ENCODE data around the gene RNF7.

DNA sequence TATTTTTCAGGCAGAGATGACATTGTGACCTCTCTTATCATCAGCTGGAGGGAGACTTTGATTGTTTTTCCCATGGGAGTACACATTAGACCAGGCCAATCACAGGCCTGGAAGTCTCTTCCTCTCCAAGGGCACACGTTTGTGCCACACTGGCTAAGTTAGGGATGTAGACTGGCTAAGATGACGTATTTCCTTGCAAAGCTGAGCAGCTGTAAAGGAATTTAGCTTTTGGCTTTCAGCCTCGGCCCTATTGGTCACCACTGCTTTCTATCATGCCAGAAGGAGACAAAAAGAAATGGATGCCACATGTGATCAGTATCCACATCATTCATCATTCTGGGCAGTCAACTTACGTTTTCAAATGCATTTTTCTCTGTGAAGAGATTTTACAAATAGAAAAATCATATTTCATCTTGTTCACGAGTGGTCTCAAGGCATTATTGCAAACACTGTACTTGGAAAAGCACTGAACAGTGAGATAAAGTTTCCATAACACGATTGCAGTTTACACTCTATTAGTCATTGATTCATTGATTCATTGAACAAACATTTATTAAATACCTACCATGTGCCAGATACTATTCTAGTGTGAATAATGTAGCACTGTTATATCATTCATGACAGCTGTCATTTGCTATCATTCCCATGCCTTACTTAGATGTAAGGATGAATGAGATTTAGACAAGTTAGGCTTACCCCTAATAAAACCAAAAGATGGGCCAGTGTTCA lies 27.0 kb upstream of the RNF7 start:
- TF ChIP-seq, protein P1, sequence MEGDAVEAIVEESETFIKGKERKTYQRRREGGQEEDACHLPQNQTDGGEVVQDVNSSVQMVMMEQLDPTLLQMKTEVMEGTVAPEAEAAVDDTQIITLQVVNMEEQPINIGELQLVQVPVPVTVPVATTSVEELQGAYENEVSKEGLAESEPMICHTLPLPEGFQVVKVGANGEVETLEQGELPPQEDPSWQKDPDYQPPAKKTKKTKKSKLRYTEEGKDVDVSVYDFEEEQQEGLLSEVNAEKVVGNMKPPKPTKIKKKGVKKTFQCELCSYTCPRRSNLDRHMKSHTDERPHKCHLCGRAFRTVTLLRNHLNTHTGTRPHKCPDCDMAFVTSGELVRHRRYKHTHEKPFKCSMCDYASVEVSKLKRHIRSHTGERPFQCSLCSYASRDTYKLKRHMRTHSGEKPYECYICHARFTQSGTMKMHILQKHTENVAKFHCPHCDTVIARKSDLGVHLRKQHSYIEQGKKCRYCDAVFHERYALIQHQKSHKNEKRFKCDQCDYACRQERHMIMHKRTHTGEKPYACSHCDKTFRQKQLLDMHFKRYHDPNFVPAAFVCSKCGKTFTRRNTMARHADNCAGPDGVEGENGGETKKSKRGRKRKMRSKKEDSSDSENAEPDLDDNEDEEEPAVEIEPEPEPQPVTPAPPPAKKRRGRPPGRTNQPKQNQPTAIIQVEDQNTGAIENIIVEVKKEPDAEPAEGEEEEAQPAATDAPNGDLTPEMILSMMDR (IDR thresholded peaks at IDR 0.05; ENCODE audit: low read length): no peak
- TF ChIP-seq EZH2 (IDR thresholded peaks at IDR 0.05; ENCODE audit: borderline replicate concordance, low read length): no peak

Data from OCI-LY1 (cell line).